LNCAP (cell line): Measurements from ENCODE around the gene NCLN.

Experiments used
- CTCF ChIP-seq: fragments of 450-650 bp; IDR thresholded peaks from 2 replicates; pipeline ENCODE4 v1.5.1; 2017; ENCODE audit warnings: mild to moderate bottlenecking

The NCLN gene

GRCh38 chr19:3184847-3185460, 776 bp upstream of the NCLN start:
- TF ChIP-seq CTCF: no peak

GRCh38 chr19:3186160-3186688, 494 bp downstream of the NCLN start:
- TF ChIP-seq CTCF: no peak

GRCh38 chr19:3186891-3187661, 1.3 kb downstream of the NCLN start:
- no peak for TF ChIP-seq CTCF

- TF ChIP-seq CTCF: no peak
Observed at GRCh38 chr19:3187662-3188511, 2.2 kb downstream of the NCLN start.

- no peak for TF ChIP-seq CTCF
Observed at GRCh38 chr19:3188627-3189596, 3.2 kb downstream of the NCLN start.

GRCh38 chr19:3189702-3190469, 4.2 kb downstream of the NCLN start:
- no peak for TF ChIP-seq CTCF
